WI38 (cell line): ENCODE data around the gene ERVV-1.

ENCODE experiments used
- H3K4me3 ChIP-seq: 2 replicates; pipeline ENCODE4 v1.5.1; 2011; ENCODE audit warnings: low read depth, mild to moderate bottlenecking, control low read depth, low read length
- TF ChIP-seq, protein P1 (sequence below): IDR thresholded peaks from 2 replicates; pipeline ENCODE4 v1.5.1; 2012; ENCODE audit warnings: low read depth, mild to moderate bottlenecking, control low read depth, low read length

The ERVV-1 gene

DNA sequence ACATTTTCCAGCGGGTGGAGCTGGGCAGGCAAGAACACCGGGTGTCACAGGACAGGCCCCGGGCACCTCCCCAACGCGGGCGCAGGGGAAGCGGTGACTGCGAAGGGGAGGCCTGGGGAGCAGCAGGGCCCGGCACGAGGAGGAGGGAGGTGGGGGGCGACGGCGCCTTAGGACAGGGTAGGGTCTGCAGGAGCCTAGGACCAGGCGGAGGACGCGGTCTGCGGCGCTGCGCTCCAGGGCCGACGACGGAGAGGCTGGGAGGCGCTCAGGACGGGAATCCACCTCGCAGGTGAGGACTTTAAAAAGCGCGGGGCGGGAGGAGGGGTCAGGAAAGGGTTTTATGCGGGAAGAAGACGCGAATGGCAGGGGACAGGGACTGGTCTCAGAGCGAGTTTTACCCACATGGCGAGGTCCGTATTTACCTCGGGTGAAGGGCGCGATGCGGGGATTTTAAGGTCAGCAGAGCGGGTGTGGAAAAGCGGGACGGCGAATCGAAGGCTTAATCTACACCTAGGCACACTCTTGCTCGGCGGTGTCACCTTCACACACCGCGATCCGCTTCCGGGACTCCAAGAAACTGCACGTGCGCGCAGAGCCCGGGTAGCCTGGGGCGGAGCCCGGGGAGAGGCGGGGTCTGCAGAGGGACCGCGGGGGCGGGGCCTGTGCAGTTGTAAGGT lies 44.3 kb downstream of the ERVV-1 start:
- H3K4me3 ChIP-seq = peak overlapping the region; percentile 33
- TF ChIP-seq, protein P1, sequence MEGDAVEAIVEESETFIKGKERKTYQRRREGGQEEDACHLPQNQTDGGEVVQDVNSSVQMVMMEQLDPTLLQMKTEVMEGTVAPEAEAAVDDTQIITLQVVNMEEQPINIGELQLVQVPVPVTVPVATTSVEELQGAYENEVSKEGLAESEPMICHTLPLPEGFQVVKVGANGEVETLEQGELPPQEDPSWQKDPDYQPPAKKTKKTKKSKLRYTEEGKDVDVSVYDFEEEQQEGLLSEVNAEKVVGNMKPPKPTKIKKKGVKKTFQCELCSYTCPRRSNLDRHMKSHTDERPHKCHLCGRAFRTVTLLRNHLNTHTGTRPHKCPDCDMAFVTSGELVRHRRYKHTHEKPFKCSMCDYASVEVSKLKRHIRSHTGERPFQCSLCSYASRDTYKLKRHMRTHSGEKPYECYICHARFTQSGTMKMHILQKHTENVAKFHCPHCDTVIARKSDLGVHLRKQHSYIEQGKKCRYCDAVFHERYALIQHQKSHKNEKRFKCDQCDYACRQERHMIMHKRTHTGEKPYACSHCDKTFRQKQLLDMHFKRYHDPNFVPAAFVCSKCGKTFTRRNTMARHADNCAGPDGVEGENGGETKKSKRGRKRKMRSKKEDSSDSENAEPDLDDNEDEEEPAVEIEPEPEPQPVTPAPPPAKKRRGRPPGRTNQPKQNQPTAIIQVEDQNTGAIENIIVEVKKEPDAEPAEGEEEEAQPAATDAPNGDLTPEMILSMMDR = no peak
